HUES48 (cell line): ENCODE measurements around the gene ELP4.

Experiments
- H3K27ac ChIP-seq: one replicate; pipeline ENCODE4 v1.7.0; 2013; ENCODE audit warnings: low read depth, low read length, inconsistent platforms
- H3K27me3 ChIP-seq: 2 replicates; pipeline ENCODE4 v1.6.1; 2013; ENCODE audit warnings: mild to moderate bottlenecking, low read length; ENCODE audit not compliant: control insufficient read depth, insufficient read depth
- H3K36me3 ChIP-seq: 2 replicates; pipeline ENCODE4 v1.6.1; 2013; ENCODE audit warnings: low read length; ENCODE audit not compliant: control insufficient read depth, insufficient read depth
- H3K4me1 ChIP-seq: 2 replicates; pipeline ENCODE4 v1.6.1; 2013; ENCODE audit warnings: mild to moderate bottlenecking, low read length; ENCODE audit not compliant: control insufficient read depth, insufficient read depth
- H3K4me3 ChIP-seq: 2 replicates; pipeline ENCODE4 v1.5.1; 2013; ENCODE audit warnings: mild to moderate bottlenecking, low read depth, low read length
- H3K9ac ChIP-seq: 2 replicates; pipeline ENCODE4 v1.6.1; 2013; ENCODE audit warnings: mild to moderate bottlenecking, low read depth, low read length, moderate library complexity
- H3K9me3 ChIP-seq: 2 replicates; pipeline ENCODE4 v1.6.1; 2013; ENCODE audit warnings: low read length; ENCODE audit not compliant: control insufficient read depth, insufficient read depth

Gene ELP4

GRCh38 chr11:31792036-31792435 is 282.5 kb downstream of the ELP4 start:
- Histone ChIP-seq H3K4me3 (no peak overlapping the region), H3K4me1 (peaks cover 5% of the 10 kb centered on the region), H3K27ac (no peak overlapping the region), H3K27me3 (peaks cover 34% of the 10 kb centered on the region), H3K9me3 (no peaks in the 10 kb centered on the region), H3K9ac (no peak overlapping the region), H3K36me3 (no peaks in the 10 kb centered on the region)

- Histone ChIP-seq H3K27me3 (peaks cover 38% of the 10 kb centered on the region), H3K27ac (no peak overlapping the region), H3K4me1 (peaks cover 9% of the 10 kb centered on the region), H3K9me3 (no peaks in the 10 kb centered on the region), H3K9ac (no peak overlapping the region), H3K4me3 (no peak overlapping the region), H3K36me3 (no peaks in the 10 kb centered on the region)
Measured at GRCh38 chr11:31792456-31792855, 282.9 kb downstream of the ELP4 start.

GRCh38 chr11:31793264-31793663 is 283.7 kb downstream of the ELP4 start:
- Histone ChIP-seq H3K4me1 (peaks cover 13% of the 10 kb centered on the region), H3K36me3 (no peaks in the 10 kb centered on the region), H3K27me3 (peaks cover 46% of the 10 kb centered on the region), H3K27ac (no peak overlapping the region), H3K4me3 (no peak overlapping the region), H3K9me3 (no peaks in the 10 kb centered on the region), H3K9ac (no peak overlapping the region)

GRCh38 chr11:31794548-31794947 is 285.0 kb downstream of the ELP4 start:
- peaks cover 59% of the 10 kb centered on the region for H3K27me3 ChIP-seq
- H3K27ac ChIP-seq, result no peak overlapping the region
- no peak overlapping the region for H3K4me3 ChIP-seq
- no peak overlapping the region for H3K9ac ChIP-seq
- H3K9me3 ChIP-seq, result no peaks in the 10 kb centered on the region
- peaks cover 18% of the 10 kb centered on the region for H3K4me1 ChIP-seq
- no peaks in the 10 kb centered on the region for H3K36me3 ChIP-seq

GRCh38 chr11:31795706-31796498 is 286.3 kb downstream of the ELP4 start:
- peaks cover 72% of the 10 kb centered on the region for H3K27me3 ChIP-seq

GRCh38 chr11:31796499-31797189 is 287.1 kb downstream of the ELP4 start:
- H3K27me3 ChIP-seq, result peaks cover 80% of the 10 kb centered on the region
- H3K9me3 ChIP-seq, result no peaks in the 10 kb centered on the region
- peak overlapping the region; percentile 17; the same call in 1 of the 2 replicates for H3K4me3 ChIP-seq
- H3K9ac ChIP-seq, result no peak overlapping the region
- peaks cover 22% of the 10 kb centered on the region for H3K4me1 ChIP-seq
- H3K36me3 ChIP-seq, result no peaks in the 10 kb centered on the region
- H3K27ac ChIP-seq, result no peak overlapping the region

More at GRCh38 chr11:31795706-31796498, 286.3 kb downstream of the ELP4 start:
- Histone ChIP-seq H3K27ac (no peak overlapping the region), H3K9me3 (no peaks in the 10 kb centered on the region), H3K4me1 (peaks cover 22% of the 10 kb centered on the region), H3K4me3 (no peak overlapping the region), H3K9ac (no peak overlapping the region), H3K36me3 (no peaks in the 10 kb centered on the region)

GRCh38 chr11:31797190-31798056 is 287.9 kb downstream of the ELP4 start:
- Histone ChIP-seq H3K9me3 (no peaks in the 10 kb centered on the region), H3K27ac (no peak overlapping the region), H3K27me3 (peaks cover 87% of the 10 kb centered on the region), H3K9ac (no peak overlapping the region), H3K4me1 (peaks cover 22% of the 10 kb centered on the region), H3K4me3 (peak overlapping the region; percentile 56), H3K36me3 (no peaks in the 10 kb centered on the region)

GRCh38 chr11:31798057-31798553 is 288.5 kb downstream of the ELP4 start:
- Histone ChIP-seq H3K4me3 (peak overlapping the region; percentile 56), H3K9ac (no peak overlapping the region), H3K4me1 (peaks cover 28% of the 10 kb centered on the region), H3K36me3 (no peaks in the 10 kb centered on the region), H3K27ac (no peak overlapping the region), H3K9me3 (no peaks in the 10 kb centered on the region), H3K27me3 (peaks cover 94% of the 10 kb centered on the region)

GRCh38 chr11:31798554-31799434 is 289.2 kb downstream of the ELP4 start:
- Histone ChIP-seq H3K27ac (no peak overlapping the region), H3K27me3 (peaks cover 95% of the 10 kb centered on the region), H3K9me3 (no peaks in the 10 kb centered on the region), H3K4me1 (peaks cover 31% of the 10 kb centered on the region), H3K4me3 (peak overlapping the region; percentile 56), H3K36me3 (no peaks in the 10 kb centered on the region), H3K9ac (no peak overlapping the region)
